ENCODE measurements around the gene UBAP1.
"Not testable (repeated sequence)": the region's sequence is repeated elsewhere in the genome, so short reads cannot be mapped to it uniquely, and the experiment has no call there.

Gene UBAP1

DNA sequence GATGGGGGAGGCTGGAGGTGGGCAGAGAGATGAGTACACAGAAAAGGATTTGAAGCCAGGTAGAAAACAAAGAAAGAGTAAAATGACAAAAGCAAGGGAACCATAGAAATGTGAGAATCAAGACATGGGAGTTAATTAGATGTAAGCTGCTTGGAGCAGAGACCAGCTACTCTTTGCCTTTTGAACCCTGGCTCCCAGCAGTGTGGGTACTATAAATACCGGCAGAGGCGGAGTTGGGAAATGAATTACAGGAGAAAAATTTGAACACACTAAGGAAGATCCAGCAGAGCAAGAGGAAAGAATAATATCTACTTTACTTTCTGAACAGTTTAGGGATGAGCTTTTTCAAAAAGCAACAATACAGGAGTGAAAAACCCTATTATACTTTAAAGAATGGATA, 113.7 kb downstream of the UBAP1 start:
- no peak overlapping the region for H3K27ac ChIP-seq (ENCODE audit: low read length)
- no peaks in the 10 kb centered on the region for H3K9me3 ChIP-seq (ENCODE audit: control insufficient read depth in 2 of 2, low read length in 2 of 2)
- peaks cover 2% of the 10 kb centered on the region for H3K4me1 ChIP-seq (ENCODE audit: control insufficient read depth, insufficient read depth, low read length)
- H3K4me3 ChIP-seq (ENCODE audit: low read length in 2 of 2), result no peak overlapping the region
- H3K9ac ChIP-seq (ENCODE audit: low read length in 2 of 2), result no peak overlapping the region
- H3K27me3 ChIP-seq (ENCODE audit: control insufficient read depth in 1 of 2, insufficient read depth in 2 of 2, low read length in 2 of 2), result no peaks in the 10 kb centered on the region
- H3K36me3 ChIP-seq (ENCODE audit: control insufficient read depth in 2 of 2, insufficient read depth in 2 of 2, low read length in 2 of 2), result no peaks in the 10 kb centered on the region

DNA sequence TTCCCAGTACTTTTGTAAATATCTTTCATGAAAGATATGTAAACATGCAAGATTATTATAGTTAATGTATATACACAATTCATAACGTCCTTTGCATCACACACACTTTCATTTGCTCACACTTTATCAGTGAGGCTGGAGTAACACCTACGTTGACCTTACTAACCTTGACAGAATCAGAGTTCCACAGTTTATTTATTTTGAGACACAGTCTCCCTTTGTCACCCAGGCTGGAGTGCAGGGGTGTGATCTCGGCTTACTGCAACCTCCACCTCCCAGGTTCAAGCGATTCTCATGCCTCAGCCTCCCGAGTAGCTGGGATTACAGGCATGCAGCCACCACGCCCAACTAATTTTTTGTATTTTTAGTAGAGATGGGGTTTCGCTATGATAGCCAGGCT, 122.2 kb downstream of the UBAP1 start:
- H3K27me3 ChIP-seq (ENCODE audit: control insufficient read depth in 1 of 2, insufficient read depth in 2 of 2, low read length in 2 of 2); H3K27ac ChIP-seq (ENCODE audit: low read length); H3K9me3 ChIP-seq (ENCODE audit: control insufficient read depth in 2 of 2, low read length in 2 of 2); H3K36me3 ChIP-seq (ENCODE audit: control insufficient read depth in 2 of 2, insufficient read depth in 2 of 2, low read length in 2 of 2); H3K4me3 ChIP-seq (ENCODE audit: low read length in 2 of 2); H3K4me1 ChIP-seq (ENCODE audit: control insufficient read depth, insufficient read depth, low read length); H3K9ac ChIP-seq (ENCODE audit: low read length in 2 of 2): not testable (repeated sequence)
